GM12878 (cell line): Measurements from ENCODE around the gene LILRB2. TPM values are rescaled to one million over a fixed set of nuclear protein-coding genes. Genes with fewer than 3 reads are reported as not detected.
"Not testable (repeated sequence)": the region's sequence is repeated elsewhere in the genome, so short reads cannot be mapped to it uniquely, and the experiment has no call there.

Experiments
- ATAC-seq: fragments of 200-7000 bp; cut with Tn5 transposase; 3 replicates; pipeline ENCODE4 v1.9.1; 2020; ENCODE audit warnings: mild to moderate bottlenecking, moderate library complexity
- BruUV-seq: library from RNA; stranded (reverse); fragments of 400-500 nt; replicated peaks from 2 replicates; lab custom pipeline; 2021; lab: Mats Ljungman, UMichigan
- CTCF ChIA-PET: fragments of 300-600 bp; sonication (Branson Sonifier 250); formaldehyde crosslinking; extraction: SDS; loops from one replicate; lab custom pipeline; 2021; ENCODE audit warnings: inconsistent platforms; lab: Yijun Ruan, JAX
- POLR2A ChIA-PET: fragments of 350-600 bp; formaldehyde crosslinking; extraction: SDS; loops from one replicate; lab custom pipeline; 2021; ENCODE audit warnings: inconsistent platforms; lab: Charles Lee
- RAD21 ChIA-PET: fragments of 300-600 bp; sonication (Branson Sonifier 250); formaldehyde crosslinking; loops from one replicate; lab custom pipeline; 2023; ENCODE audit warnings: antibody characterized with exemption; ENCODE audit not compliant: unreplicated experiment; lab: Charles Lee
- SMC1A ChIA-PET: fragments of 300-600 bp; sonication (Branson Sonifier 250); formaldehyde crosslinking; loops from one replicate; lab custom pipeline; 2023; ENCODE audit not compliant: unreplicated experiment, uncharacterized antibody; lab: Charles Lee
- DNase-seq: peaks from one replicate; pipeline ENCODE4 v3.0.0-alpha.2; 2011; ENCODE audit warnings: low read depth, low spot score
- FAIRE-seq: peaks from 3 replicates; lab custom pipeline; 2011; peaks lifted over from hg19 to GRCh38; lab: Jason Lieb, UNC
- H2AFZ ChIP-seq: 2 replicates; pipeline ENCODE4 v1.6.0; 2011; ENCODE audit warnings: low read depth, low read length, control low read depth; ENCODE audit not compliant: control insufficient read depth
- H3K27ac ChIP-seq: 2 replicates; pipeline ENCODE4 v1.5.1; 2011; ENCODE audit warnings: control low read depth; ENCODE audit not compliant: control insufficient read depth, insufficient read depth
- H3K27me3 ChIP-seq, 2 experiments: replicated peaks in 1 of 2; 2 replicates each; pipeline versions ENCODE4 v1.6.0 to v1.6.1; 2011; ENCODE audit warnings: low read length in 1 of 2; ENCODE audit not compliant: control insufficient read depth in 2 of 2, insufficient read depth in 2 of 2
- H3K36me3 ChIP-seq, 2 experiments: 2 replicates each; pipeline ENCODE4 v1.5.1; 2011; ENCODE audit warnings: low read length in 1 of 2; ENCODE audit not compliant: control insufficient read depth in 2 of 2, insufficient read depth in 2 of 2
- H3K4me1 ChIP-seq: 2 replicates; pipeline ENCODE4 v1.6.1; 2011; ENCODE audit warnings: mild to moderate bottlenecking, low read length, moderate library complexity, mixed read lengths; ENCODE audit not compliant: control insufficient read depth, insufficient read depth
- H3K4me2 ChIP-seq: 2 replicates; pipeline ENCODE4 v1.6.0; 2011; ENCODE audit warnings: control low read depth; ENCODE audit not compliant: control insufficient read depth, insufficient read depth
- H3K4me3 ChIP-seq: fragments of 200-600 bp; sonication (generic); 2 replicates; pipeline ENCODE4 v1.5.1; 2016
- H3K79me2 ChIP-seq: 2 replicates; pipeline ENCODE4 v1.6.0; 2011; ENCODE audit warnings: low read length; ENCODE audit not compliant: control insufficient read depth, insufficient read depth
- H3K9ac ChIP-seq: 2 replicates; pipeline ENCODE4 v1.8.0; 2011; ENCODE audit warnings: low read length, control low read depth, mixed read lengths; ENCODE audit not compliant: control insufficient read depth, insufficient read depth
- H3K9me3 ChIP-seq: replicated peaks from 3 replicates; pipeline ENCODE4 v1.5.1; 2011; ENCODE audit warnings: mild to moderate bottlenecking, low read length; ENCODE audit not compliant: control insufficient read depth, insufficient read depth
- H4K20me1 ChIP-seq: 2 replicates; pipeline ENCODE4 v1.6.0; 2011; ENCODE audit not compliant: control insufficient read depth, insufficient read depth
- WGBS: methylation state at CpG from one replicate; pipeline ENCODE4 v1.1.6; 2016; ENCODE audit warnings: low lambda C conversion rate; ENCODE audit not compliant: insufficient replicate concordance, insufficient coverage; ENCODE audit errors: missing lambda C conversion rate; 5-methylcytosine and 5-hydroxymethylcytosine counted together
- in situ Hi-C: fragments of 300-500 bp; cut with MboI; formaldehyde crosslinking; loops from 9 replicates; pipeline ENCODE4 v1.14.3; 2018; ENCODE audit warnings: mixed read lengths
- intact Hi-C: fragments of 100-400 bp; cut with micrococcal nuclease; formaldehyde crosslinking; loops from one replicate; pipeline ENCODE4 v1.14.2; 2022; ENCODE audit not compliant: unreplicated experiment
- polyA plus RNA-seq, 11 experiments: library from polyadenylated mRNA; depleted of rRNA in 4 of 11; unstranded in 6 of 11; stranded (reverse) in 5 of 11; fragments of >200 nt; fragmentation: Nextera tagmentation in 4 of 11; fragmentation: Illumina TruSeq in 1 of 11; extraction: Ambion mirVana in 4 of 11; extraction: Trizol in 1 of 11; gene quantifications; 1 replicate in 1 of 11; 2 replicates in 10 of 11; pipeline versions ENCODE4 v1.2.1 to v1.2.3, GENCODE V29; 2011 to 2016; ENCODE audit warnings: inconsistent platforms in 2 of 11, missing spikeins in 2 of 11, low read depth in 1 of 11
- total RNA-seq, 4 experiments: library from RNA; depleted of rRNA in 3 of 4; stranded (reverse); fragments of >200 nt in 3 of 4; fragmentation: Illumina TruSeq in 1 of 4; extraction: Trizol in 1 of 4; gene quantifications; 2 replicates each; pipeline versions ENCODE4 v1.2.1 to v1.2.3, GENCODE V29; 2013 to 2021

LILRB2 gene
- total and polyA plus RNA-seq, 10 of the 15 experiments (the other 5 are each of a cell fraction or from before 2014, with no cell fraction given), result 0.08 to 0.18 (median 0.15) TPM; not detected in 4

GRCh38 chr19:54242234-54242633 is 38.7 kb downstream of the LILRB2 start:
- SMC1A ChIA-PET, CTCF ChIA-PET, in situ Hi-C loops: not testable (repeated sequence)

DNA sequence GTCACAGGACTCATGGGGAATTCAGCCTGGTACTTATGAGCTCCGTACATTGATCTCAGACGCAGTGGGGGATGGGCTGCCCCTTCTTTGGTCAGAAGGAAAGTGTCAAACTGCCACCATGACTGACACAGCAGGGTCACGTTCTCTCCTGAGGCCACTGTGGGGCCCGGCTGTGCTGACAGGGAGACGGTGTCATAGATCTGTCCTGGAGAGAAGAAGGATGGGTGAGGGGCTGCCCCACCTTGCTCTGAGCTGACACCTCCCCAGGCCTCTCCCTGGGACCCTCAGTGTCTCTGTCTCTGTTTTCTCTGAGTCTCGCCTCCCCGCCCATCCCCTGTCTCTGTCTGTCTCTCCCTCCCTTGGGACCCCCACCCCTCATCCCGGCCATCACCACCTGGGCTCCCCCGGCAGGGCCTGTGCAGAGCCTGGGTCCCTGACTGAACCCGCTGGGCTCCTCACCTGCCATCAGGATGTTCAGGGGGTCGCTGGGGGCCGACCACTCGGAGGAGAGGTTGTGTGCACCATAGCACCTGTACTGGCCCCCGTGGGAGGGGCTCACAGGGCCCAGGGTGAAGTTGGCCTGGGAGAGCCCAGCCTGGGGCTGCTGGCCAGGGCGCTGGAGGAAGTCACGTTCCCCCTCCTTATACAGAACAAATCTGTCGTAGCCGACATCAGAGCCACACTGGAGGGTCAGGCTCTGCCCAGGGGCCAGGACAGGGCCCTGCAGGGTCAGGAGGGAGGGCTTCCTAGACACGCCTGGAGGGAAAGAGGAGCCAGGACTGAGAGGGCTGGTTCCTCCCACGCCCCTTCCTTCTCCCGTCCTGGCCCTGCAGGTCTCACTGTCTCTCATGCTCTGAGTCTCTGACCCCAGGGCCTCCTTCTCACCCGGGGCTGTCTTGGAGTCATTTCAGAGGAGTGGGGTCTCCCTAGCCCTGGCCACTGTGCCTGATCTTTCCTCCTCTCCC is 40.3 kb downstream of the LILRB2 start:
- H3K4me3 ChIP-seq, H3K27me3 ChIP-seq, POLR2A ChIA-PET, RAD21 ChIA-PET, H3K27ac ChIP-seq, H4K20me1 ChIP-seq, H2AFZ ChIP-seq, intact Hi-C loops, in situ Hi-C loops, H3K79me2 ChIP-seq, ATAC-seq, BruUV-seq, H3K4me2 ChIP-seq, SMC1A ChIA-PET, H3K9ac ChIP-seq, H3K9me3 ChIP-seq, H3K36me3 ChIP-seq, DNase-seq, H3K4me1 ChIP-seq, CTCF ChIA-PET, FAIRE-seq: not testable (repeated sequence)
- 22% methylated on average over 12 of the region's 22 CpGs for WGBS

More at GRCh38 chr19:54242234-54242633, 38.7 kb downstream of the LILRB2 start:
- intact Hi-C loops, BruUV-seq, H4K20me1 ChIP-seq, H3K4me3 ChIP-seq, H3K27me3 ChIP-seq, H3K9ac ChIP-seq, DNase-seq, H3K4me1 ChIP-seq, FAIRE-seq, RAD21 ChIA-PET, H2AFZ ChIP-seq, ATAC-seq, H3K79me2 ChIP-seq, H3K4me2 ChIP-seq, H3K36me3 ChIP-seq, H3K27ac ChIP-seq, POLR2A ChIA-PET, H3K9me3 ChIP-seq: not testable (repeated sequence)
- WGBS, result no CpG with 5 or more reads among the region's 4 CpGs

GRCh38 chr19:54239491-54240371 is 41.2 kb downstream of the LILRB2 start:
- POLR2A ChIA-PET, H3K79me2 ChIP-seq, DNase-seq, FAIRE-seq, H3K4me2 ChIP-seq, BruUV-seq, H3K27ac ChIP-seq, SMC1A ChIA-PET, intact Hi-C loops, H4K20me1 ChIP-seq, H3K9ac ChIP-seq, H3K9me3 ChIP-seq, H2AFZ ChIP-seq, H3K27me3 ChIP-seq, H3K36me3 ChIP-seq, H3K4me1 ChIP-seq, H3K4me3 ChIP-seq: not testable (repeated sequence)
- ATAC-seq, result peak; percentile 31
- ChIA-PET CTCF (interaction anchor here (1.2 kb wide), 1 partner anchor 26 kb away, joined by 4 read pairs; no protein-coding TSS in a partner anchor), RAD21 (interaction anchor here (1.1 kb wide), 1 partner anchor 18 kb away, joined by 3 read pairs; no protein-coding TSS in a partner anchor)
- in situ Hi-C loops, result loop anchor here (10.0 kb wide), 2 partner anchors 445 to 1045 kb away; partner anchors contain the start of gene ZNF665
- 17% methylated on average over 14 of the region's 21 CpGs for WGBS
